HG03095 (cell line): ENCODE measurements around the gene CHST7.

Source experiments
- ATAC-seq: cut with Tn5 transposase; IDR thresholded peaks from one replicate; pipeline ENCODE4 v1.9.1; 2021; ENCODE audit warnings: moderate library complexity; ENCODE audit not compliant: unreplicated experiment

CHST7 gene

DNA sequence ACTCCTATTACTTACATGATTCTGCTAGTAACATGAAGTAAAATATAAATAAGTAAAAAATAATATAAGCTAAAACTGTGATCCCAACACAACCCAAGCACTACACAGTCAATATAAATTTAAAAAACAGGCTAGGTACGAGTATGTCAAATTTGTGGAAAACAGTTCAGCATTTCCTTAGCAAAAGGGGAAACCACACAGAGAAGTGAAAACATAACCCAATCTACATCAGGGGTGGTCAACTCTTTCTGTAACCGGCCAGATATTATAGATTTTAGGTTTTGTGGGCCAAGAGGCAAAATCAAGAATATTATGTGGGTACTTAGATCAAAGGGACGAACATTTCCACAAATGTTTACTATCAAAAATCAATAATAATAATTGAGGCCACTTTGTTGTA lies 70.1 kb downstream of the CHST7 start:
- no peak for ATAC-seq

DNA sequence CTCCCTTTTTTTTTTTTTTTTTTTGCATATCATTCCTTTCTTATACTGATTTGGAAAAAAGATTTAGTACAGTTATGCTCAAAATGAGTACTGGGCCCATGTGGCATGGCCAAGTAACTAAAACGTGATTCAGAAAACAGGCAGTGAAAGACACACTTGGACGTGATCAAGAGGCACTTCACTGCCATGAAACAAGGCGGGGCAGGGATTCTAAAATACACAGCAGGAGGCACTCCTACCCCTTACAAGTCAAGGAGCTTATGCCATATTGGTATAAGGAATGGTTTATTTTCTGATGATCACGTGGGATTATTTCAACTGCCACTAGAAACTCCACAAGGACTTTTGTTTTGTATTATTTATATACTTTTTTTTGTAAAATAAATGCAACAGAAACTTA lies 72.0 kb downstream of the CHST7 start:
- ATAC-seq: no peak

- ATAC-seq: no peak
These were observed 73.7 kb downstream of the CHST7 start for GRCh38 chrX:46647251-46647650.
